NB4 (cell line): ENCODE data around the gene TNNC1.

ENCODE experiments used
- DNase-seq: peaks from one replicate; pipeline ENCODE4 v3.0.0; 2010; ENCODE audit warnings: low read depth
- H3K4me3 ChIP-seq: one replicate; pipeline ENCODE4 v1.5.1; 2011; ENCODE audit warnings: mild to moderate bottlenecking, low read depth, low read length, moderate library complexity
- CTCF ChIP-seq: IDR thresholded peaks from one replicate; pipeline ENCODE4 v1.5.1; 2012; ENCODE audit warnings: low read depth, low read length
- MAX ChIP-seq: IDR thresholded peaks from 2 replicates; pipeline ENCODE4 v1.6.1; 2011; ENCODE audit warnings: low read depth, low read length
- MYC ChIP-seq: IDR thresholded peaks from 2 replicates; pipeline ENCODE4 v1.6.1; 2011; ENCODE audit warnings: low read depth, low read length
- POLR2A ChIP-seq: IDR thresholded peaks from 2 replicates; pipeline ENCODE4 v1.6.1; 2011; ENCODE audit warnings: mild to moderate bottlenecking; ENCODE audit not compliant: insufficient read length; ENCODE audit errors: extremely low read depth

TNNC1 gene

GRCh38 chr3:52430416-52430810 lies 23.4 kb downstream of the TNNC1 start:
- no peak overlapping the region for H3K4me3 ChIP-seq
- TF ChIP-seq MAX: no peak
- no peak for TF ChIP-seq POLR2A
- no peak for TF ChIP-seq CTCF
- TF ChIP-seq MYC: no peak
- DNase-seq: no peak

GRCh38 chr3:52429779-52430415 lies 23.9 kb downstream of the TNNC1 start:
- DNase-seq: no peak
- no peak for TF ChIP-seq POLR2A
- TF ChIP-seq MAX: no peak
- TF ChIP-seq MYC: no peak
- TF ChIP-seq CTCF: no peak
- no peak overlapping the region for H3K4me3 ChIP-seq

GRCh38 chr3:52429031-52429430 lies 24.8 kb downstream of the TNNC1 start:
- no peak for DNase-seq
- no peak overlapping the region for H3K4me3 ChIP-seq
- TF ChIP-seq MAX (no peak), POLR2A (no peak), MYC (no peak), CTCF (no peak)

- TF ChIP-seq POLR2A (no peak), CTCF (peak; percentile 72)
- H3K4me3 ChIP-seq: no peak overlapping the region
- peak; percentile 82 for DNase-seq
Observed at GRCh38 chr3:52428151-52429005, 25.5 kb downstream of the TNNC1 start.

- no peak overlapping the region for H3K4me3 ChIP-seq
- no peak for TF ChIP-seq POLR2A
- TF ChIP-seq MAX: no peak
- no peak for TF ChIP-seq MYC
- TF ChIP-seq CTCF: no peak
- no peak for DNase-seq
Observed at GRCh38 chr3:52423173-52423572, 30.7 kb downstream of the TNNC1 start.

GRCh38 chr3:52422669-52423068 lies 31.2 kb downstream of the TNNC1 start:
- no peak for DNase-seq
- H3K4me3 ChIP-seq: no peak overlapping the region
- no peak for TF ChIP-seq MYC
- no peak for TF ChIP-seq POLR2A
- no peak for TF ChIP-seq MAX
- TF ChIP-seq CTCF: no peak
